Measurements from ENCODE around the gene ARID3B. TPM values are rescaled to one million over a fixed set of nuclear protein-coding genes. Genes with fewer than 3 reads are reported as not detected.
A peak's percentile ranks its signal among the peaks of the same experiment; 100 is the strongest.

Gene ARID3B, protein sequence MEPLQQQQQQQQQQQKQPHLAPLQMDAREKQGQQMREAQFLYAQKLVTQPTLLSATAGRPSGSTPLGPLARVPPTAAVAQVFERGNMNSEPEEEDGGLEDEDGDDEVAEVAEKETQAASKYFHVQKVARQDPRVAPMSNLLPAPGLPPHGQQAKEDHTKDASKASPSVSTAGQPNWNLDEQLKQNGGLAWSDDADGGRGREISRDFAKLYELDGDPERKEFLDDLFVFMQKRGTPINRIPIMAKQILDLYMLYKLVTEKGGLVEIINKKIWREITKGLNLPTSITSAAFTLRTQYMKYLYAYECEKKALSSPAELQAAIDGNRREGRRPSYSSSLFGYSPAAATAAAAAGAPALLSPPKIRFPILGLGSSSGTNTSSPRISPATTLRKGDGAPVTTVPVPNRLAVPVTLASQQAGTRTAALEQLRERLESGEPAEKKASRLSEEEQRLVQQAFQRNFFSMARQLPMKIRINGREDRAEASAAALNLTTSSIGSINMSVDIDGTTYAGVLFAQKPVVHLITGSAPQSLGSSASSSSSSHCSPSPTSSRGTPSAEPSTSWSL
- total RNA-seq (2021), result 101 and 110 TPM in 2 replicates
- long read RNA-seq, full-length matches to known transcripts, result 141 of 366 reads
- long read RNA-seq, partial matches to known transcripts, result 56 of 366 reads
- long read RNA-seq, other reads (novel, unspliced or antisense), result 169 of 366 reads

DNA sequence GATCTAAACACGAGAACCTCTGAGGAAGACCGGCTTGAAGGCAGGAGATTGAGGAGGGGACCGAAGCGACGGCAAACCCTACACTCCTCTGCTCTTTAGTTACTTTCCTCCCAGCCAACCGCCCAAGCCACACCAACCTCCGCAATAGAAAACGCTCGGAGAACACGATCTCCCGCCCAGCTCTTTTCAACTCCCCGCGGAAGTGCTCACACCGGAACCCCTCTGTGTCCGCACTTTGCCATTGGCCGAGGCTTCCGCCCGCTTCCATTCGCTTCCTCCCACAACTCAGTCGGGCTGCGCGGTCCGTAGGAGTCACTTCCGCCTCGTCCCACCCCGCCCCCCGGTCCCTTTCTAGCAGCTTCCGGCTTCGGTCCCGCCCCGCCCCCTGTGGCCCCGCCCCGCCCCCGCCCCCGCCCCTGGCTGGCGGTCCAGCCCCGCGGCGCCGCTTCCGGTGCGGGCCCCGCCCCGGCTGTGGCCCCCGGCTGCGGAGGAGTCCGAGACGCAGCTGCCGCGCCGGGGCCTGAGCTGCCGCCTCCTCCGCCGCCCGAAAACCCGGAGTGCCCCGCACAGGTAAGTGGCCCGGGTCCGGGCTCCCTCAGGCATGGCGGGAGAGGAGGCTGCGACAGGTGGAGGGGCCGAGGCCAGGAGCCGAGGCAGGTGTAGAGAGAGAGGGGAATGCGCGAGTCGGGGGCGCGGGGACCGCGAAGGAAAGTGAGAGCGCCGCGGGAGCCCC lies at the start of gene ARID3B:
Gene ARID3B, plus strand, starts transcription at position 460 of the 733 bp plus-strand sequence. CDS start 2,717 bp downstream, outside the sequence.
- H3K27ac Mint-ChIP-seq, result peak within 1 kb of the TSS; percentile 94 to 99 (median 95)
- peaks cover 8% of the 10 kb centered on the region for H3K4me1 ChIP-seq (ENCODE audit: insufficient read depth, low read length)
- no peak within 1 kb of the TSS for H2BK12ac ChIP-seq (ENCODE audit: insufficient read length, low read depth, low read length)
- peak within 1 kb of the TSS; percentile 36; the same call in 1 of the 2 replicates for H3K4ac ChIP-seq (ENCODE audit: low read depth, low read length)
- DNase-seq, result peak; percentile 99
- H4K20me1 ChIP-seq (ENCODE audit: control insufficient read depth, insufficient read depth, insufficient read length), result no peaks in the 10 kb centered on the region
- no peaks in the 10 kb centered on the region for H3K9me3 ChIP-seq (ENCODE audit: control insufficient read depth, low read depth, low read length)
- WGBS (ENCODE audit: extremely low coverage, insufficient read length, low lambda C conversion rate), result no CpG with 5 or more reads among the region's 73 CpGs
- peak within 1 kb of the TSS; percentile 98 for H3K4me2 ChIP-seq (ENCODE audit: insufficient read depth, insufficient read length, low read length)
- H3T11ph ChIP-seq (ENCODE audit: low read length), result no peak within 1 kb of the TSS
- H3K4me3 Mint-ChIP-seq, result peak within 1 kb of the TSS; percentile 94 to 99
- no peak for TF ChIP-seq CTCF (conservative IDR thresholded peaks at IDR 0.05)
- H4K8ac ChIP-seq (replicated peaks; ENCODE audit: insufficient read length, low read depth, low read length), result no peak within 1 kb of the TSS
- no peaks in the 10 kb centered on the region for H3K27me3 ChIP-seq (ENCODE audit: insufficient read depth, low read length)
- no peak within 1 kb of the TSS for H3K56ac ChIP-seq (ENCODE audit: insufficient read length, low read depth, low read length)
- peaks cover 37 to 40% of the 10 kb centered on the region in 2 experiments for H3K4me1 Mint-ChIP-seq
- H2BK120ac ChIP-seq (ENCODE audit: low read depth, low read length, poor library complexity, severe bottlenecking), result no peak within 1 kb of the TSS
- H3K23ac ChIP-seq (ENCODE audit: insufficient read length, low read depth, low read length), result no peak within 1 kb of the TSS
- no peaks in the 10 kb centered on the region for H3K9me3 Mint-ChIP-seq
- H2AK5ac ChIP-seq (ENCODE audit: insufficient read length, low read length), result no peak within 1 kb of the TSS
- H3K14ac ChIP-seq (ENCODE audit: insufficient read depth, low read length), result peak within 1 kb of the TSS; percentile 75
- peaks cover 16 to 25% (median 23%) of the 10 kb centered on the region in 3 experiments for H3K36me3 Mint-ChIP-seq (ENCODE audit: insufficient read depth in 1 of 3, low read depth in 3 of 3)
- H2BK15ac ChIP-seq (ENCODE audit: low read depth, low read length), result no peak within 1 kb of the TSS
- peak within 1 kb of the TSS; percentile 32 for H3K27ac ChIP-seq (ENCODE audit: insufficient read length, low read depth, low read length)
- no peak within 1 kb of the TSS for H2BK5ac ChIP-seq (ENCODE audit: insufficient read length, low read length)
- H3K27me3 Mint-ChIP-seq (ENCODE audit: low read depth), result no peaks in the 10 kb centered on the region
- peaks cover 17% of the 10 kb centered on the region for H3K23me2 ChIP-seq (ENCODE audit: insufficient read length, low read depth, low read length, poor library complexity, severe bottlenecking)
- no peak within 1 kb of the TSS for H2AFZ ChIP-seq (ENCODE audit: low read length)
- no peak within 1 kb of the TSS for H2BK20ac ChIP-seq (ENCODE audit: low read depth, low read length, poor library complexity, severe bottlenecking)
- H3K79me1 ChIP-seq (ENCODE audit: insufficient read depth, low read depth, low read length, poor library complexity, severe bottlenecking), result peaks cover 4% of the 10 kb centered on the region
- H3K9ac ChIP-seq (ENCODE audit: extremely low read depth, insufficient read length, low read length), result peak within 1 kb of the TSS; percentile 89
- H3K79me2 ChIP-seq (ENCODE audit: insufficient read depth, low read length), result peaks cover 32% of the 10 kb centered on the region; the same call in 1 of the 2 replicates
- H4K91ac ChIP-seq (ENCODE audit: insufficient read length, low read depth, low read length), result no peak within 1 kb of the TSS
- H4K5ac ChIP-seq (ENCODE audit: insufficient read length, low read depth, low read length), result no peak within 1 kb of the TSS
- peak within 1 kb of the TSS; percentile 84 for H3K18ac ChIP-seq (ENCODE audit: insufficient read length, low read depth, low read length)
